ENCODE results near the gene EPHB1.

Gene EPHB1

DNA sequence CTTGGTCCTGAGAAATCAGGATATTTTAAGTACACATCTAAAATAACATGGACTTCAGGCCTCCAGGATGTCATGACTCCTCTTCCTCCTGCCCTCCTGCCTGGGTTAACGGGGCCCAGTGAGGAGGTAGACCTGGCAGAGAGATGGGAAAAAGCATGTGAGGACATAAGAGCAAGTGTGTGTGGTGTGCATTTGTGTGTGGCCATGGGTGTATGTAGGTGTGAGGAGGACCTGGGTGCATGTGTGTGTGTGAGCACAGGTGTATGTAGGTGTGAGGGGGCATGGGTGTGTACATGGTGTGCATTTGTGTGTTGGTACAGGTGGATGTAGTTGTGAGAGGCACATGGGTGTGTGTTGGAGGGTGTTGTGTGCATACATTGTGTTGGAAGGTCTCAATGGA, 105.4 kb downstream of the EPHB1 start:
- Histone ChIP-seq H3K4me3 (ENCODE audit: low read depth in 1 of 2, low read length in 2 of 2) (no peak overlapping the region), H3K27ac (ENCODE audit: low read depth, low read length) (no peak overlapping the region), H3K9ac (ENCODE audit: low read depth in 1 of 2, low read length in 2 of 2) (no peak overlapping the region), H3K9me3 (ENCODE audit: control insufficient read depth in 1 of 2, low read length in 2 of 2) (no peaks in the 10 kb centered on the region), H3K4me1 (ENCODE audit: control insufficient read depth in 1 of 2, insufficient read depth in 2 of 2, low read length in 2 of 2) (no peaks in the 10 kb centered on the region), H3K27me3 (ENCODE audit: control insufficient read depth in 1 of 2, insufficient read depth in 2 of 2, low read length in 2 of 2) (no peaks in the 10 kb centered on the region), H3K36me3 (ENCODE audit: control insufficient read depth in 1 of 2, insufficient read depth in 2 of 2, low read length in 2 of 2) (no peaks in the 10 kb centered on the region)

DNA sequence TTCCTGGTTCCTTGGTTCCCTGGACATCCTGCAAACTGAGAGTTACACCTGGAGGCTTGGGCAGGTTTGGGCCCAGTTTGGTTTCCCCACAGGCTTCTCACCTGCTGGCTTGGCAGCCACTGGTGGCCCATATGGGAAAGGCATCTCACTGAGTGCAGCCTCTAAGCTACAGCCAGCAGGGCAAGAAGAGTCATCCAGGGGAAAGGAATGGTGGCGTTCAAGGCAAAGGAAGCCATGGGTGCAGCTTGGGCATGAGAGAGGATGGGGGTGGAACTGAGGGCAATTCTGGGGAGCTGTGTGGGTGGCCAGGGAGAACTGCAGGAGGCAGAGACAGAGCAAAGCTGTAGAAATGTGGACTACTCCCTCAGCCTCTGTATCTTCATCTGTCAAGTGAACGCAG, 106.4 kb downstream of the EPHB1 start:
- no peak overlapping the region for H3K9ac ChIP-seq (ENCODE audit: low read depth in 1 of 2, low read length in 2 of 2)
- no peaks in the 10 kb centered on the region for H3K9me3 ChIP-seq (ENCODE audit: control insufficient read depth in 1 of 2, low read length in 2 of 2)
- H3K27ac ChIP-seq (ENCODE audit: low read depth, low read length), result no peak overlapping the region
- H3K36me3 ChIP-seq (ENCODE audit: control insufficient read depth in 1 of 2, insufficient read depth in 2 of 2, low read length in 2 of 2), result no peaks in the 10 kb centered on the region
- no peaks in the 10 kb centered on the region for H3K4me1 ChIP-seq (ENCODE audit: control insufficient read depth in 1 of 2, insufficient read depth in 2 of 2, low read length in 2 of 2)
- no peak overlapping the region for H3K4me3 ChIP-seq (ENCODE audit: low read depth in 1 of 2, low read length in 2 of 2)
- H3K27me3 ChIP-seq (ENCODE audit: control insufficient read depth in 1 of 2, insufficient read depth in 2 of 2, low read length in 2 of 2), result no peaks in the 10 kb centered on the region

DNA sequence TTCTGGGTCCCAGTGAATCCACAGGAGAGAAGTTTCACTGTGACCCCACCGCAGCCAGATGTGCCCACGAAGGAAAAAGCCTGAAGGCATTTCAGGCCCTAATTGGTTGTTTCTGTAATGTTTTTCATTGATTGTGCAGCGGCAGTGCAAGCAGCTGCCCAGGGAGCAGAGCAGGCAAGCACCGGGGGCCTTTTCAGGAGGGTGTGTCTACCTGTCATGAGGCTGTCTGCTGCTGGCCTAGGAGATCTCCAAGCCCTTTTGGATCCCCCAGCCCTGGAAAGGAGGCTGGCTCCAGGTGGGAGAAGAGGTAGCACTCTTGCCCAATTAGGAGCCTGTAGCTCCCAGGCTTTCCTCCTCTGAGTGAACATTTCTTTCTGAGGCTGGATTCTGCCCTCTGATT, 108.8 kb downstream of the EPHB1 start:
- H3K36me3 ChIP-seq (ENCODE audit: control insufficient read depth in 1 of 2, insufficient read depth in 2 of 2, low read length in 2 of 2), result no peaks in the 10 kb centered on the region
- H3K4me1 ChIP-seq (ENCODE audit: control insufficient read depth in 1 of 2, insufficient read depth in 2 of 2, low read length in 2 of 2), result no peaks in the 10 kb centered on the region
- H3K4me3 ChIP-seq (ENCODE audit: low read depth in 1 of 2, low read length in 2 of 2), result no peak overlapping the region
- H3K9ac ChIP-seq (ENCODE audit: low read depth in 1 of 2, low read length in 2 of 2), result no peak overlapping the region
- H3K9me3 ChIP-seq (ENCODE audit: control insufficient read depth in 1 of 2, low read length in 2 of 2), result no peaks in the 10 kb centered on the region
- no peak overlapping the region for H3K27ac ChIP-seq (ENCODE audit: low read depth, low read length)
- H3K27me3 ChIP-seq (ENCODE audit: control insufficient read depth in 1 of 2, insufficient read depth in 2 of 2, low read length in 2 of 2), result no peaks in the 10 kb centered on the region

DNA sequence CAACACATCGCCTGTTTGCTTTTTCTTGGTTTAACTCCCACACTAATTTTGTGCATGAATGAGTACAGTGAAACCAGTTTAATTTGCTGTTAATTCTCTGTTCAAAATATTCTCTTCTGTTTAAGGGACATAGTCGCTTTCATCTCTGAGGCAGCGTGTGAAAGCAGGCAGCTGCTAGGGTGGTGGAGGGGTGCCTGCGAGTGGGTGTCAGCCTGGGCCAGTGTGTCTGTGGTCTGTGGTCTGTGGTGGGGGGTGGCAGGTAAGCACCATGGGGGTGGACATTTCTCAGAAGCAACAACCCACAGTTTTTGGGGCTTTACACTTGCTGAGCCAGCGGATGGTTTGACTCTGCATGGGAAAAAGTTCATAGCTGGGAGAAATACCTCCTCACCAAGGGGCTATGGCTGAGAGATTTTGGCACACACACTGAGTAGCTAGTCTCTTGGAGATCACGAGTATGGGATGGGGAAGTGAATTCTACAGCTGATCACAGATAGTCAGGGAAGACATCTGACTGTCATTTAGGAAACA, 109.2 kb downstream of the EPHB1 start:
- Histone ChIP-seq H3K9me3 (ENCODE audit: control insufficient read depth in 1 of 2, low read length in 2 of 2) (no peaks in the 10 kb centered on the region), H3K27me3 (ENCODE audit: control insufficient read depth in 1 of 2, insufficient read depth in 2 of 2, low read length in 2 of 2) (no peaks in the 10 kb centered on the region), H3K9ac (ENCODE audit: low read depth in 1 of 2, low read length in 2 of 2) (no peak overlapping the region), H3K27ac (ENCODE audit: low read depth, low read length) (no peak overlapping the region), H3K4me3 (ENCODE audit: low read depth in 1 of 2, low read length in 2 of 2) (no peak overlapping the region), H3K36me3 (ENCODE audit: control insufficient read depth in 1 of 2, insufficient read depth in 2 of 2, low read length in 2 of 2) (no peaks in the 10 kb centered on the region), H3K4me1 (ENCODE audit: control insufficient read depth in 1 of 2, insufficient read depth in 2 of 2, low read length in 2 of 2) (no peaks in the 10 kb centered on the region)

DNA sequence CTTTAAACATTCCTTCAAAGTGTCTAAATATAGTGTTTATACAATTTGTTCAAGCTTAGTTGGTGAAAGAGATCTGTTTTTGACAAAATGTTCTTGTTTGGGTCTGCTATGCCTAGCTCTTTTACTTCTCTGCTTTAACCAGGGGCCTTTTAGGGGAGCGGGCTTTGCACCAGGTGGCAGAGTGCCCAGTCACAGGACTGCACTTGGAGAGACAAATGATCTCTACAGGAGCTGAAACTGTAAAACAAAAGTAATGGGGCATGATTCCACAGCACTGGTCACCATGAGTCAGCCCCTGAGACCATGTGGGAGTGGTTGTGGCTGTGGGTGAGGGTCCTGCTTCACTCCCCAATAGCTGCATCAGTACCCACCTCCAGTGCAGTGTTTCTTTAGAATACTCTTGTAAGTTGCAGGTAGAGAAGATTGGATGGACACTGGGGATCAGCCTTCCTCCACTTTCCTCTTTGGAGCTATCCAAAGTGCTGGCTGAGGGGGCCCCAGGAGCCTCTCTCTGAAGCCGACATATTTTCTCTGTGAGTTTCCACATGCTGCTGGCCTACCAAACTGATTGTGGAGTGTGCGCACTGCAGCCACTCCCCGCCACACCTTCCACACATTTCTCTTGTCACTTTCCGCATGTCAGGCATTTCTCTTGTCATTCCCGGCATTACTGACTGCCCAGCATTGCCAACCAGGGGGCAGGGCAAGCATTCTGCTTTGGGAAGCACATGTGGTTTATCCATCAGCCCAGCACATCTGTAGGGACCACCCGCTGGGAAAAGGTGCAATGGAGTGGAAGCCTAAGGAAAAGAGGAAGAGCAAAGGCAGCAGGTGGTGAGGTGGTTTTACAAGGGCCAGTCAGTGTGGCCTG, 110.0 kb downstream of the EPHB1 start:
- no peaks in the 10 kb centered on the region for H3K27me3 ChIP-seq (ENCODE audit: control insufficient read depth in 1 of 2, insufficient read depth in 2 of 2, low read length in 2 of 2)
- no peak overlapping the region for H3K9ac ChIP-seq (ENCODE audit: low read depth in 1 of 2, low read length in 2 of 2)
- H3K9me3 ChIP-seq (ENCODE audit: control insufficient read depth in 1 of 2, low read length in 2 of 2), result no peaks in the 10 kb centered on the region
- H3K27ac ChIP-seq (ENCODE audit: low read depth, low read length), result no peak overlapping the region
- H3K36me3 ChIP-seq (ENCODE audit: control insufficient read depth in 1 of 2, insufficient read depth in 2 of 2, low read length in 2 of 2), result no peaks in the 10 kb centered on the region
- H3K4me1 ChIP-seq (ENCODE audit: control insufficient read depth in 1 of 2, insufficient read depth in 2 of 2, low read length in 2 of 2), result no peaks in the 10 kb centered on the region
- no peak overlapping the region for H3K4me3 ChIP-seq (ENCODE audit: low read depth in 1 of 2, low read length in 2 of 2)

DNA sequence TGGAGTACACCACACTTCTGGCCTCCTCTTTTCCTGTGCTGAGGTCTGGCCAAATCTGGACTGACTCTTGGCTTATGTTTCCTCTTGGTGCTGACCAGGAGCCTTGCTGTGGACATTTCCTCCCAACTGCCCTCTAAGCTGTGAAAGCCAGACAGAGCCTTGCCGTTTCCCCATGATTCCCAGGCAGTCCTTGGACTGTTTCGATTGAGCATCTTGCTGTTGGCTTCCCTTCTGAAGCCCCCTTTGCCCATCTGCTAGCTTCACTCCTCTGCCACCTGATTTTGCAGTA, 110.5 kb downstream of the EPHB1 start:
- no peak overlapping the region for H3K9ac ChIP-seq (ENCODE audit: low read depth in 1 of 2, low read length in 2 of 2)
- H3K9me3 ChIP-seq (ENCODE audit: control insufficient read depth in 1 of 2, low read length in 2 of 2), result no peaks in the 10 kb centered on the region
- no peak overlapping the region for H3K4me3 ChIP-seq (ENCODE audit: low read depth in 1 of 2, low read length in 2 of 2)
- H3K27me3 ChIP-seq (ENCODE audit: control insufficient read depth in 1 of 2, insufficient read depth in 2 of 2, low read length in 2 of 2), result no peaks in the 10 kb centered on the region
- H3K27ac ChIP-seq (ENCODE audit: low read depth, low read length), result no peak overlapping the region
- no peaks in the 10 kb centered on the region for H3K36me3 ChIP-seq (ENCODE audit: control insufficient read depth in 1 of 2, insufficient read depth in 2 of 2, low read length in 2 of 2)
- H3K4me1 ChIP-seq (ENCODE audit: control insufficient read depth in 1 of 2, insufficient read depth in 2 of 2, low read length in 2 of 2), result no peaks in the 10 kb centered on the region

DNA sequence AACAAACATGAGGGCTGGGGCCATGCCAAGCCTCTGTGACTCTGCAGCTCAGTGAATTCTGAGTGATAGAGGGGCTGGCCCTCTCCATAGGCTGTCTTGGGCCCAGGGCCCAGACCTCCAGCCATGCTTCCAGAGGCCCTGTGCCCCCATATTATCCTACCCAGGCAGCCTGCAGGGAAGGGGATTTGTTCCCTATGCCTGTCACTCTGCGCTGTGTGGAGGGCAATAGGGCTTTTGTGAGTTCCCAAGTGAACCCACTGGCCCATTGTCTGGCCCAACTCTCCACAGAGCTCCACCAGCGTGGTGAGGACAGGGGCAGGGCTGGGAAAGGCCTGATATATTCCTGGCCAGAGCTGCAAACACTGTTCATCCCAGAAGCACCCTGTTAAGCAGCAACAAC, 113.2 kb downstream of the EPHB1 start:
- H3K4me3 ChIP-seq (ENCODE audit: low read depth in 1 of 2, low read length in 2 of 2), result no peak overlapping the region
- no peak overlapping the region for H3K27ac ChIP-seq (ENCODE audit: low read depth, low read length)
- H3K27me3 ChIP-seq (ENCODE audit: control insufficient read depth in 1 of 2, insufficient read depth in 2 of 2, low read length in 2 of 2), result no peaks in the 10 kb centered on the region
- no peaks in the 10 kb centered on the region for H3K4me1 ChIP-seq (ENCODE audit: control insufficient read depth in 1 of 2, insufficient read depth in 2 of 2, low read length in 2 of 2)
- no peaks in the 10 kb centered on the region for H3K36me3 ChIP-seq (ENCODE audit: control insufficient read depth in 1 of 2, insufficient read depth in 2 of 2, low read length in 2 of 2)
- no peaks in the 10 kb centered on the region for H3K9me3 ChIP-seq (ENCODE audit: control insufficient read depth in 1 of 2, low read length in 2 of 2)
- no peak overlapping the region for H3K9ac ChIP-seq (ENCODE audit: low read depth in 1 of 2, low read length in 2 of 2)

DNA sequence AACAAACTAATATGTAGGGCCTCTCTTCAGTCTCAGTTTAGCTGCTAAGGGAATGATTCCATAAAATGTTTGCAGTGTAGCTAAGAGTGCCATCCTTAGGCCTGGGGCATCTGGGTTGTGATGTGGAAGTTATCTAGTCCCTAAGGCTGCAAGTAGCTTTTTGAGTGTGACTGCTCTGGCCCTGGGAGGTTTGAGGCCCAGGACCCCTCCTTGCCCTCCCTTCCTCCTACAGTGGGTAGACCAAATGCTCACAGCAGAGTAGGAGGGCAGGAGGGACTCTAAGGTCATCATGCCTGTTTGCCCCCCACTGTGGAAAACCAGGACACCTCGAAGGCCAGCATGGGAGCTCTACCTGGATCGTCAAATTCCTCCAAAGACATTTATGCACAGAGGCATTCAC, 115.0 kb downstream of the EPHB1 start:
- no peaks in the 10 kb centered on the region for H3K9me3 ChIP-seq (ENCODE audit: control insufficient read depth in 1 of 2, low read length in 2 of 2)
- no peak overlapping the region for H3K9ac ChIP-seq (ENCODE audit: low read depth in 1 of 2, low read length in 2 of 2)
- H3K4me3 ChIP-seq (ENCODE audit: low read depth in 1 of 2, low read length in 2 of 2), result no peak overlapping the region
- no peaks in the 10 kb centered on the region for H3K4me1 ChIP-seq (ENCODE audit: control insufficient read depth in 1 of 2, insufficient read depth in 2 of 2, low read length in 2 of 2)
- no peak overlapping the region for H3K27ac ChIP-seq (ENCODE audit: low read depth, low read length)
- H3K27me3 ChIP-seq (ENCODE audit: control insufficient read depth in 1 of 2, insufficient read depth in 2 of 2, low read length in 2 of 2), result no peaks in the 10 kb centered on the region
- H3K36me3 ChIP-seq (ENCODE audit: control insufficient read depth in 1 of 2, insufficient read depth in 2 of 2, low read length in 2 of 2), result no peaks in the 10 kb centered on the region

DNA sequence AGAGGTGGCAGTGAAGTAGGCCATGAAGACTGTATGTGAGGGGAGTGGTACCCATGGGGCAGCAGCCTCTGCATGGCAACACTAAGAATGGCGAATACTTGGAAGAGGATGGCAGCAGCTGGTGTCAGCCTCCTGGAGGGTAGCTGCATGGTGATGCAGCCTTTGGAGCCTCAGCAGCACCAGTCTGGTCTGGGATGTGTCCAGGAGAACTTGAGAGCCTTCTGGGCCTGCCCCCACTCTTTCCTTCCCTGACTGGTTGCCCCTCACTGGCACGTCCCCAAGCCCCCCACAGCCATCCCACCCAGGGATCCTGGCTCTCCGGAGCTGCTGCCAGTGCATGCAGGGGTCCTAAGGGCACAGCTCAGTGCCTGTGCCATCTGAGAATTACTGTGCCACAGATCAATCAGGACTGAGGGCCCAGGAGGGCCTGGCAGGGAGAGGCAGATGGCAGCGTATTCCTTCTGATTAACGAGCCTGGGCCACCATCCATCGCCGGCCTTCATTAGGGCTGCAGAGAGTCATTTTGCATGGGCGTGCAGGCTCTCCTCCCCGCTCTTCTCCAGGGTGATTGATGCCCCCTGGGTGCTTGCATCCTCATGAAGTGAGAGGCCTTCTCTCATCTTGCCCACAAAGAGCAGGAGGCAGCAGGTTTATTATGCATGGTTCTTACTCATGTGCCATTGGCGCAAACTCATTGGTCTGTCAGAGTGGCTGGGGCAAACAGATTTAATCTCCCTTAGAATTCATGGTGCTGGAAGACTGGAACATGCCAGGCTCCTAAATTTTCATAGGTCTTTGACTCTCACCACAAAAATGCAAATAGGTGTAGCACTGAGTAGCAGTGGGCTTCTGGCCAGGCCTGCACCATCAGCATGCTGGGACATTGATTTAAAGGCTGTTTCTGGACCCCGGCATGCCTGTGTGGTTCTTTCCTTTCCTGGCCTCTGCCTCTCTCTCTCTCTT, 116.8 kb downstream of the EPHB1 start:
- Histone ChIP-seq H3K9me3 (ENCODE audit: control insufficient read depth in 1 of 2, low read length in 2 of 2) (no peaks in the 10 kb centered on the region), H3K27me3 (ENCODE audit: control insufficient read depth in 1 of 2, insufficient read depth in 2 of 2, low read length in 2 of 2) (no peaks in the 10 kb centered on the region), H3K27ac (ENCODE audit: low read depth, low read length) (no peak overlapping the region), H3K4me1 (ENCODE audit: control insufficient read depth in 1 of 2, insufficient read depth in 2 of 2, low read length in 2 of 2) (no peaks in the 10 kb centered on the region), H3K9ac (ENCODE audit: low read depth in 1 of 2, low read length in 2 of 2) (no peak overlapping the region), H3K36me3 (ENCODE audit: control insufficient read depth in 1 of 2, insufficient read depth in 2 of 2, low read length in 2 of 2) (no peaks in the 10 kb centered on the region), H3K4me3 (ENCODE audit: low read depth in 1 of 2, low read length in 2 of 2) (no peak overlapping the region)

DNA sequence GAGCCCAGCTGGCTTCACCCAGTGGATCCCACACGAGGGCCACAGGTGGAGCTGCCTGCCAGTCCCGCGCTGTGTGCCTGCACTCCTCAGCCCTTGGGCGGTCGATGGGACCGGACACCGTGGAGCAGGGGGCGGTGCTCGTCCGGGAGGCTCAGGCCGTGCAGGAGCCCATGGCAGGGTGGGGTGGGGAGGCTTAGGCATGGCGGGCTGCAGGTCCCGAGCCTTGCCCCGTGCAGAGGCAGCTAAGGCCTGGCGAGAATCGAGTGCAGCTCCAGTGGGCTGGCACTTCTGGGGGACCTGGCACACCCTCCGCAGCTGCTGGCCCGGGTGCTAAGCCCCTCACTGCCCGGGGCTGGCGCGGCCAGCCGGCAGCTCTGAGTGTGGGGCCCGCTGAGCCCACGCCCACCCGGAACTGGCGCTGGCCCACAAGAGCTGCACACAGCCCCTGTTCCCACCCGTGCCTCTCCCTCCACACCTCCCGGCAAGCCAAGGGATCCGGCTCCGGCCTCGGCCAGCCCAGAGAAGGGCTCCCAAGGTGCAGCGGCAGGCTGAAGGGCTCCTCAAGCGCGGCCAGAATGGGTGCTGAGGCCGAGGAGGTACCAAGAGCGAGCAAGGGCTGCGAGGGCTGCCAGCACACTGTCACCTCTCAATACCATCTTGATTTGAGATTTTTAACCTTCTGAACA, 121.4 kb downstream of the EPHB1 start:
- no peaks in the 10 kb centered on the region for H3K9me3 ChIP-seq (ENCODE audit: control insufficient read depth in 1 of 2, low read length in 2 of 2)
- H3K9ac ChIP-seq (ENCODE audit: low read depth in 1 of 2, low read length in 2 of 2), result no peak overlapping the region
- H3K4me3 ChIP-seq (ENCODE audit: low read depth in 1 of 2, low read length in 2 of 2), result no peak overlapping the region
- no peaks in the 10 kb centered on the region for H3K4me1 ChIP-seq (ENCODE audit: control insufficient read depth in 1 of 2, insufficient read depth in 2 of 2, low read length in 2 of 2)
- no peak overlapping the region for H3K27ac ChIP-seq (ENCODE audit: low read depth, low read length)
- no peaks in the 10 kb centered on the region for H3K36me3 ChIP-seq (ENCODE audit: control insufficient read depth in 1 of 2, insufficient read depth in 2 of 2, low read length in 2 of 2)
- no peaks in the 10 kb centered on the region for H3K27me3 ChIP-seq (ENCODE audit: control insufficient read depth in 1 of 2, insufficient read depth in 2 of 2, low read length in 2 of 2)

Measured in duodenal mucosa (tissue), 2 donors.